Nephron (organoid): ENCODE data around the gene PDE6G.

ENCODE experiments used
- H3K27ac Mint-ChIP-seq, 3 experiments: 2 replicates each; pipeline ENCODE4 v1.8.0; 2020; ENCODE audit warnings: mixed read lengths in 3 of 3, mild to moderate bottlenecking in 2 of 3, moderate library complexity in 1 of 3
- H3K27me3 Mint-ChIP-seq: 2 replicates; pipeline ENCODE4 v1.8.0; 2021; ENCODE audit warnings: low read depth, mild to moderate bottlenecking, moderate library complexity, mixed read lengths
- H3K36me3 Mint-ChIP-seq: 2 replicates; pipeline ENCODE4 v1.8.0; 2020; ENCODE audit warnings: low read depth, mixed read lengths
- H3K4me1 Mint-ChIP-seq: 2 replicates; pipeline ENCODE4 v1.8.0; 2020; ENCODE audit warnings: mixed read lengths
- H3K4me3 Mint-ChIP-seq, 3 experiments: 2 replicates each; pipeline ENCODE4 v1.8.0; 2020; ENCODE audit warnings: mild to moderate bottlenecking in 3 of 3, mixed read lengths in 3 of 3, moderate library complexity in 2 of 3
- H3K9me3 Mint-ChIP-seq: 2 replicates; pipeline ENCODE4 v1.8.0; 2020; ENCODE audit warnings: mixed read lengths
- TF ChIP-seq, protein P1 (sequence below), 3 experiments: fragments of 200-600 bp; sonication (generic); IDR thresholded peaks; one replicate each; pipeline ENCODE4 v1.5.0; 2021; ENCODE audit warnings: antibody characterized with exemption in 3 of 3; ENCODE audit not compliant: unreplicated experiment in 3 of 3

Gene PDE6G

DNA sequence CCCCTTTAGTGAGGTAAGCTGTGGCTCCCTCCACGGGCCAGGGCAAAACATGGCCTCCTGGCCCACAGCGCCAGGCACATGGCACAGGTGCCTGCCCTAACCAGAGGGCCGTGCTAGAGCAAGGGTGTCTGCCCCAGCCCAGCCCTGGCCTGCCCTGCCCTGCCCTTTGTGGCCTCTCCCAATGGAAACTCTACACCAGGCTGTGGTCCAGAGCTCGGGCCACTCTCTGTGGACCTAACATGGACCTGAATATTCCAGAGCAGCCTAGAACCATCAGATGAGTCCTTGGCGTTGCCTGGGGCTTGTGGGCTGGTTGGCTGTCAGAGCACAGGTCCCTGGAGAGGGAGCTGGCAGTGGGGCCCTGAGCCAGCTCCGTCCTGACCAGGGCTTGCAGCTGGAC is 38.9 kb upstream of the PDE6G start:
- Mint-ChIP-seq H3K27me3 (no peaks in the 10 kb centered on the region), H3K4me3 (no peak overlapping the region), H3K27ac (no peak overlapping the region), H3K4me1 (no peaks in the 10 kb centered on the region), H3K9me3 (no peaks in the 10 kb centered on the region), H3K36me3 (peaks cover 41% of the 10 kb centered on the region)
- TF ChIP-seq, protein P1, sequence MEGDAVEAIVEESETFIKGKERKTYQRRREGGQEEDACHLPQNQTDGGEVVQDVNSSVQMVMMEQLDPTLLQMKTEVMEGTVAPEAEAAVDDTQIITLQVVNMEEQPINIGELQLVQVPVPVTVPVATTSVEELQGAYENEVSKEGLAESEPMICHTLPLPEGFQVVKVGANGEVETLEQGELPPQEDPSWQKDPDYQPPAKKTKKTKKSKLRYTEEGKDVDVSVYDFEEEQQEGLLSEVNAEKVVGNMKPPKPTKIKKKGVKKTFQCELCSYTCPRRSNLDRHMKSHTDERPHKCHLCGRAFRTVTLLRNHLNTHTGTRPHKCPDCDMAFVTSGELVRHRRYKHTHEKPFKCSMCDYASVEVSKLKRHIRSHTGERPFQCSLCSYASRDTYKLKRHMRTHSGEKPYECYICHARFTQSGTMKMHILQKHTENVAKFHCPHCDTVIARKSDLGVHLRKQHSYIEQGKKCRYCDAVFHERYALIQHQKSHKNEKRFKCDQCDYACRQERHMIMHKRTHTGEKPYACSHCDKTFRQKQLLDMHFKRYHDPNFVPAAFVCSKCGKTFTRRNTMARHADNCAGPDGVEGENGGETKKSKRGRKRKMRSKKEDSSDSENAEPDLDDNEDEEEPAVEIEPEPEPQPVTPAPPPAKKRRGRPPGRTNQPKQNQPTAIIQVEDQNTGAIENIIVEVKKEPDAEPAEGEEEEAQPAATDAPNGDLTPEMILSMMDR (IDR thresholded peaks at IDR 0.05; ENCODE audit: unreplicated experiment in 3 of 3): no peak

DNA sequence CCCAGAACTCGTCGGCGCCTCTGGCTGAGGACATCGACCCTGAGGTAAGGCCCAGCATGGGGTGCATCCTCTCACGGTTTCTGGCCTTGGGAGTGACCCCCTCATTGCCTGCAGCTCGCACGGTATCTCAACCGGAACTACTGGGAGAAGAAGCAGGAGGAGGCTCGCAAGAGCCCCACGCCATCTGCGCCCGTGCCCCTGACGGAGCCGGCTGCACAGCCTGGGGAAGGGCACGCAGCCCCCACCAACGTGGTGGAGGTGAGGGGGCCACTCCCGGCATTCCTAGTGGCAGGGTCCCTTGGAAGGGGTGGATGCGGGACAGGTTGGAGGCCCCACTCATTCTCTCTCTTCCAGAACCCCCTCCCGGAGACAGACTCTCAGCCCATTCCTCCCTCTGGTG is 38.5 kb upstream of the PDE6G start:
- no peaks in the 10 kb centered on the region for H3K4me1 Mint-ChIP-seq
- no peaks in the 10 kb centered on the region for H3K9me3 Mint-ChIP-seq
- peaks cover 45% of the 10 kb centered on the region for H3K36me3 Mint-ChIP-seq
- H3K27ac Mint-ChIP-seq: no peak overlapping the region
- H3K27me3 Mint-ChIP-seq: no peaks in the 10 kb centered on the region
- TF ChIP-seq, protein P1 (IDR thresholded peaks at IDR 0.05; ENCODE audit: unreplicated experiment in 3 of 3): no peak
- H3K4me3 Mint-ChIP-seq: no peak overlapping the region

DNA sequence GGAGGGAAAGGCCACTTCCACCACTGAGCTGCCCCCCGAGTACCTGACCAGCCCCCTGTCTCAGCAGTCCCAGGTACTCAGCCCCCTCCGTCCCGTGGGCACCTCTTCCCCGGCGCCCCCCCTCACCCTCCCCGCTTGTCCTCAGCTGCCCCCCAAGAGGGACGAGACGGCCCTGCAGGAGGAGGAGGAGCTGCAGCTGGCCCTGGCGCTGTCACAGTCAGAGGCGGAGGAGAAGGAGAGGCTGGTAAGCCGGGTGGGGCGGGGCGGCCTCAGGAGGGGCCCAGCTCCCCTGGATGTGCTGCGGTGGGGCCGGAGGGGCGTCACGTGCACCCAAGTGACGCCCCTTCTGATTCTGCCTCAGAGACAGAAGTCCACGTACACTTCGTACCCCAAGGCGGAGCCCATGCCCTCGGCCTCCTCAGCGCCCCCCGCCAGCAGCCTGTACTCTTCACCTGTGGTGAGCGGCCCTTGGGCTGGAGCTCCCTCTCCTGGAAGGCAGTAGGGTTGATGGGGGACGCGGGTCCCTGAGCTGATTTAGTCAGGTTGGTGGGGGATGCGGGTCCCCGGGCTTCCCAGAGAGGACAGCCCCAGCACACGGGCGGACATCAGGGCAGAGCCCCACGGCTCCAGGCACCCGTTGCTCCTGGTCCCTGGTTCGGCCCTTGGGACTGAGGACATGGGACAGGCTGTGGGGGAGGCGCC is 37.3 kb upstream of the PDE6G start:
- TF ChIP-seq, protein P1 (IDR thresholded peaks at IDR 0.05; ENCODE audit: unreplicated experiment in 3 of 3): no peak
- Mint-ChIP-seq H3K4me1 (no peaks in the 10 kb centered on the region), H3K36me3 (peaks cover 46% of the 10 kb centered on the region), H3K4me3 (no peak overlapping the region), H3K9me3 (no peaks in the 10 kb centered on the region), H3K27ac (no peak overlapping the region), H3K27me3 (no peaks in the 10 kb centered on the region)

DNA sequence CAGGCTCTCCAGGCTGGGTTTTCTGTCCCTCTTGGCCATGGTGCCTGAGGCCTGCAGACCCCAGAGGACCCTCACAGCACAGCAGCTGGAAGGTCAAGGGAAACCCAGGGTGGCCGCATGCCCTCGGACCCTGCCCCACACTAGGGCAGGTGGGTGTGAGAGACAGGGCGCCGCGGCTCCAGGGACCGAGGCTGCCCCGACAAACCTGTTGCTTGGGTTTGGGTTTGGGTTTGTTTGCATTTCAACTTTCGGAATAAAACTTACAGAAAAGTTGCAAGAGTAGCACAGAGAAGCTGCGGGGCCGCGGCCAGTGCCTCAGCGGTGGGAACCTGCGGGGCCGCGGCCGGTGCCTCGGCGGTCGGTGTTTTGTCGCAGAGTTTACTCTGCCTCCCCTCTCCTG is 35.3 kb upstream of the PDE6G start:
- Mint-ChIP-seq H3K27me3 (no peaks in the 10 kb centered on the region), H3K4me3 (no peak overlapping the region), H3K9me3 (no peaks in the 10 kb centered on the region), H3K27ac (no peak overlapping the region), H3K36me3 (peaks cover 36% of the 10 kb centered on the region), H3K4me1 (no peaks in the 10 kb centered on the region)
- TF ChIP-seq, protein P1 (IDR thresholded peaks at IDR 0.05; ENCODE audit: unreplicated experiment in 3 of 3): no peak

DNA sequence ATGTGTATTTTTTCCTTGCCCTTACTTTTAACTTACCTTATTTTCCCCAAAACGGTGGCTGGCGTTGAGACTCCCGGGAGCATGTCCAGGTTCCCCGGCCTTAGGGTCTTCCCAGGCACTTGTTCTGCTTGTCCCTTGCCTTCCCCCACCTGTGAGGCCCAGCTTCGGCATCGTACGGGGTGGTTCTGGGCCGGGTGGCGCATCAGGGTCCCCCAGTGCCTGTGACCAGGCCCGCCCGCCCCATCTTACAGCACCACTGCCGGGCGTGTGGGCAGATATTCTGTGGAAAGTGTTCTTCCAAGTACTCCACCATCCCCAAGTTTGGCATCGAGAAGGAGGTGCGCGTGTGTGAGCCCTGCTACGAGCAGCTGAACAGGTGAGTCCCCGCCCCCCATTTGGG is 34.9 kb upstream of the PDE6G start:
- Mint-ChIP-seq H3K27me3 (no peaks in the 10 kb centered on the region), H3K4me3 (no peak overlapping the region), H3K36me3 (peaks cover 39% of the 10 kb centered on the region), H3K27ac (no peak overlapping the region), H3K9me3 (no peaks in the 10 kb centered on the region), H3K4me1 (no peaks in the 10 kb centered on the region)
- TF ChIP-seq, protein P1 (IDR thresholded peaks at IDR 0.05; ENCODE audit: unreplicated experiment in 3 of 3): no peak

DNA sequence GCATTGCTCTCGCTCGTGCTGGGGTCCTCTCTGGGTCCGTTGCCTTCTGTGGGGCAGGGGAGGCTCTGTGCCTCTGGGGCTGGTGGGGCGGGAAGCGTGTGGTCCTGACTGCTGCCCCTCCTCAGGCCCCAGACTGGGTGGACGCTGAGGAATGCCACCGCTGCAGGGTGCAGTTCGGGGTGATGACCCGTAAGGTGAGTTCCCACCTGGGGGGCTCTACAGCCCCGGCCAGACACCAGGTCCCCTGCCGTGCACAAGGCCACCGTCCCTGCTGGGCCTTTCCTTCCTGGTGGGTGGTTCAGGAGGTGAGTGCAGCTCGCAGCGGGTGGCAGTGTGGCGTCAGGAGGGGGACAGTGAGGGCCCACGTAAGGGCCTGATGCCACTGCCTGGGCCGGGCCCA is 34.2 kb upstream of the PDE6G start:
- Mint-ChIP-seq H3K36me3 (peaks cover 40% of the 10 kb centered on the region), H3K27ac (no peak overlapping the region), H3K4me1 (no peaks in the 10 kb centered on the region), H3K27me3 (no peaks in the 10 kb centered on the region), H3K4me3 (no peak overlapping the region), H3K9me3 (no peaks in the 10 kb centered on the region)
- TF ChIP-seq, protein P1 (IDR thresholded peaks at IDR 0.05; ENCODE audit: unreplicated experiment in 3 of 3): no peak
